Measurements from ENCODE around the gene RAB11FIP4. TPM values are rescaled to one million over a fixed set of nuclear protein-coding genes. Genes with fewer than 3 reads are reported as not detected.

Gene RAB11FIP4
- total and polyA plus RNA-seq, 12 donors, result 1.6 to 13.9 (median 8.4) TPM

DNA sequence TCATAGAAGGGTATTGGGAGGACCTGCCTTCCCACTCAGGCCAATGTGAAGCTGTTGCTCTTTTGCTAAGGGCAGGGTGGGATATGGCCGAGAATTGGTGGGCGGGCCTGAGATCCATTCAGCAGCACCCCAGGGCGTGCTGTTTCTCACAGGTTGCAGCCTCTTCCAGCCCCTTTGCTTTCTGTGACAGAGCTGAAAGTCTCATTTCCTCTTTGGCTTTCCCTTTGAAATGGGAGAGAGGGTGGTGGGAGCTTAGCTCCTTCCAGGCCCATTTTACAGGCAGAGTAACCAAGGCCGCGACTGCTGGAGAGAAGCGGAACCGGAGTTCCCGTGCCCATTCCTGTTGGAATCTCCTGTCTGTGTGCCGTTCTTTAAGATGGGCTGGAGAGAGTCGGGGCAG, 183.0 kb downstream of the RAB11FIP4 start:
- whole genome bisulfite sequencing, 2 donors, result 95 to 96% methylated on average over 10 of the region's 10 CpGs
- ATAC-seq, result no peak
- Histone ChIP-seq H3K36me3 (peaks cover 0 to 11% (median 0%) of the 10 kb centered on the region in 9 donors), H3K4me3 (no peak overlapping the region), H3K27me3 (no peaks in the 10 kb centered on the region), H3K9me3 (no peaks in the 10 kb centered on the region), H3K4me1 (peaks cover 6 to 56% (median 49%) of the 10 kb centered on the region in 9 donors), H3K27ac (no peak overlapping the region)
- intact Hi-C loops (cut with DNase I), result loop anchor here in 2 of 10 donors (5.0 to 10.0 kb wide), 2 partner anchors 120 to 163 kb away; no protein-coding TSS in a partner anchor
- TF ChIP-seq, protein P1, sequence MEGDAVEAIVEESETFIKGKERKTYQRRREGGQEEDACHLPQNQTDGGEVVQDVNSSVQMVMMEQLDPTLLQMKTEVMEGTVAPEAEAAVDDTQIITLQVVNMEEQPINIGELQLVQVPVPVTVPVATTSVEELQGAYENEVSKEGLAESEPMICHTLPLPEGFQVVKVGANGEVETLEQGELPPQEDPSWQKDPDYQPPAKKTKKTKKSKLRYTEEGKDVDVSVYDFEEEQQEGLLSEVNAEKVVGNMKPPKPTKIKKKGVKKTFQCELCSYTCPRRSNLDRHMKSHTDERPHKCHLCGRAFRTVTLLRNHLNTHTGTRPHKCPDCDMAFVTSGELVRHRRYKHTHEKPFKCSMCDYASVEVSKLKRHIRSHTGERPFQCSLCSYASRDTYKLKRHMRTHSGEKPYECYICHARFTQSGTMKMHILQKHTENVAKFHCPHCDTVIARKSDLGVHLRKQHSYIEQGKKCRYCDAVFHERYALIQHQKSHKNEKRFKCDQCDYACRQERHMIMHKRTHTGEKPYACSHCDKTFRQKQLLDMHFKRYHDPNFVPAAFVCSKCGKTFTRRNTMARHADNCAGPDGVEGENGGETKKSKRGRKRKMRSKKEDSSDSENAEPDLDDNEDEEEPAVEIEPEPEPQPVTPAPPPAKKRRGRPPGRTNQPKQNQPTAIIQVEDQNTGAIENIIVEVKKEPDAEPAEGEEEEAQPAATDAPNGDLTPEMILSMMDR (IDR thresholded peaks at IDR 0.05), result no peak
- DNase-seq, result no peak

DNA sequence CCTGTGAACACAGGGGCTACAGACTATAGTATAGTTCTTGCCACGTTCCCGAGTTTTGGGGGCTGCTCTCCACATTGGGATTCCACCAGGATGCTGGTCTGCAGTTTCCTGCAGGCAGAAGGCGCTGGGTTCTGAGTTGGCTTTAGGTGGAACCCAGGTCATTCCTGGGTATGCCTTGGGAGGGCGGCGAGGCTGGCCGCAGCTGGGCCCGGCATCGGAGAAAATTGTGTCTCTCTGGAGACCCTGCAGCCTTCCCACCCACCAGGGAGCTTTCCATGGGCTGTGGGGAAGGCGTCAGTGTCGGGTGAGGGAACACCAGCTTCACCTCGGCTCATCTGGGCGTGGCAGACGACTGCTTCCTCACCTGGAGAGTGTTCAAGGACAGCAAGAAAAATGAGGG, 183.6 kb downstream of the RAB11FIP4 start:
- TF ChIP-seq, protein P1 (IDR thresholded peaks at IDR 0.05), result no peak
- peaks cover 6 to 52% (median 49%) of the 10 kb centered on the region in 9 donors for H3K4me1 ChIP-seq
- peaks cover 0 to 11% (median 0%) of the 10 kb centered on the region in 9 donors for H3K36me3 ChIP-seq
- H3K9me3 ChIP-seq, result no peaks in the 10 kb centered on the region
- H3K27ac ChIP-seq, result no peak overlapping the region
- H3K27me3 ChIP-seq, result no peaks in the 10 kb centered on the region
- DNase-seq (no peak), ATAC-seq (no peak)
- WGBS, 2 donors, result 89 to 93% methylated on average over 13 of the region's 13 CpGs
- H3K4me3 ChIP-seq, result no peak overlapping the region
- intact Hi-C loops (cut with DNase I), result loop anchor here in 1 of 10 donors (10.0 kb wide), 1 partner anchor 120 kb away; no protein-coding TSS in a partner anchor

DNA sequence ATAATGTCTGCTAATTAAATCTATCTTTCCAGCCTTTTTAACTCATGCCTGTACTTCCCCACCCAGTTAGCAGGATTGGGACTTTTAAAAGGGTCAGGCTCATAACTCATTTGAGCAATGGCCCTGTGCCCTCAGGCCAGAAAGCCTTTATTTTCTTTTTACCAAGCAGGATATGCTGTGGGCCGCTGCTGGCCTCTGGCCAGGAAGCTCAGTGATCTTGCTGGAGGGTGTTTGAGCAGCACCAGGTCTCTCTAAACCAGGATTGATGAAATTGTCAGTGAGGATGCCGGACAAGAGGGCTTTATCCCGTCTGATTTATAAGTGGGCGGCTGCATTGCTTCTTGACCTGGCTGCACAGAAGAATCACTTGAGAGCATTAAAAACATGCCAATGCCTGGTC, 187.8 kb downstream of the RAB11FIP4 start:
- 68 to 69% methylated on average over 4 of the region's 4 CpGs for WGBS, 2 donors
- Histone ChIP-seq H3K27ac (peak overlapping the region in 2 of 10 donors; percentile 85 to 94), H3K36me3 (peaks cover 0 to 11% (median 0%) of the 10 kb centered on the region in 9 donors), H3K4me1 (peaks cover 6 to 53% (median 36%) of the 10 kb centered on the region in 9 donors), H3K4me3 (no peak overlapping the region), H3K9me3 (no peaks in the 10 kb centered on the region), H3K27me3 (no peaks in the 10 kb centered on the region)
- DNase-seq (no peak), ATAC-seq (no peak)
- TF ChIP-seq, protein P1 (IDR thresholded peaks at IDR 0.05), result no peak
- intact Hi-C loops (cut with DNase I), result loop anchor here in 1 of 10 donors (10.0 kb wide), 1 partner anchor 116 kb away; no protein-coding TSS in a partner anchor

DNA sequence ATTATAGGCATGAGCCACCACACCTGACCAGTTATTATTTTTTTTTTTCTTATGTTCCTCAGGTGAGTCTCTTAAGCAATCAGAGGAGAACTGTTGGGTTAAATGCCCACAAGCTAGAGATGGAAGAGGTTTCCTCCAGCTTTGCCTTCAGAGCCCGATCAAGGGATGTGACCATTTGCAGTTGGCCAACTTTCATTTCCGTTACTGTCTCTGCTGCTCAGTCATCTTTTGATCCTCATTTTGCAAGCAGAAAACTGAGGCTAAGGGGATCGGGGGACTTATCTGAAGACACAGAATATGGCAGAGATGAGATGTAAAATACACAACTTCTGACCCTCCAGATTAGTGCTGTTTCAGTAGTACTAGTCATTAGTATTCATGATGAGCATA, 188.8 kb downstream of the RAB11FIP4 start:
- intact Hi-C loops (cut with DNase I), result loop anchor here in 2 of 10 donors (2.0 to 10.0 kb wide), 2 partner anchors 20 to 144 kb away; no protein-coding TSS in a partner anchor
- peaks cover 6 to 54% (median 36%) of the 10 kb centered on the region in 9 donors for H3K4me1 ChIP-seq
- 81 to 83% methylated on average over 3 of the region's 3 CpGs for whole genome bisulfite sequencing, 2 donors
- H3K27me3 ChIP-seq, result no peaks in the 10 kb centered on the region
- ATAC-seq, result no peak
- DNase-seq, result no peak
- no peak overlapping the region for H3K4me3 ChIP-seq
- H3K36me3 ChIP-seq, result peaks cover 0 to 11% (median 0%) of the 10 kb centered on the region in 9 donors
- H3K27ac ChIP-seq, result peak overlapping the region in 9 of 10 donors; percentile 71 to 95 (median 85)
- TF ChIP-seq, protein P1 (IDR thresholded peaks at IDR 0.05), result no peak
- H3K9me3 ChIP-seq, result no peaks in the 10 kb centered on the region

Measured in heart right ventricle (tissue), 16 donors.